Measurements from ENCODE around the gene SLC35A4. TPM values are rescaled to one million over a fixed set of nuclear protein-coding genes. Genes with fewer than 3 reads are reported as not detected.
"Not testable (repeated sequence)": the region's sequence is repeated elsewhere in the genome, so short reads cannot be mapped to it uniquely, and the experiment has no call there.

SLC35A4 gene
- total RNA-seq, 2 experiments from 2014 or later: 97.4 to 100 TPM

- Mint-ChIP-seq H3K27me3 (no peaks in the 10 kb centered on the region), H3K4me1 (peaks cover 43% of the 10 kb centered on the region), H3K27ac (peak overlapping the region; percentile 70), H3K4me3 (peak overlapping the region; percentile 32), H3K9me3 (no peaks in the 10 kb centered on the region), H3K36me3 (peaks cover 28% of the 10 kb centered on the region)
- DNase-seq: no peak
Observed at GRCh38 chr5:140567871-140568270, 3.2 kb downstream of the SLC35A4 start.

GRCh38 chr5:140568443-140569063 lies 3.9 kb downstream of the SLC35A4 start:
- peak overlapping the region; percentile 94 for H3K27ac Mint-ChIP-seq
- no peaks in the 10 kb centered on the region for H3K27me3 Mint-ChIP-seq
- peaks cover 38% of the 10 kb centered on the region for H3K4me1 Mint-ChIP-seq
- DNase-seq: no peak
- H3K9me3 Mint-ChIP-seq: no peaks in the 10 kb centered on the region
- H3K36me3 Mint-ChIP-seq: peaks cover 28% of the 10 kb centered on the region
- H3K4me3 Mint-ChIP-seq: peak overlapping the region; percentile 15

- Mint-ChIP-seq H3K4me1 (peaks cover 33% of the 10 kb centered on the region), H3K4me3 (peak overlapping the region; percentile 57), H3K36me3 (peaks cover 28% of the 10 kb centered on the region), H3K9me3 (no peaks in the 10 kb centered on the region), H3K27me3 (no peaks in the 10 kb centered on the region), H3K27ac (peak overlapping the region; percentile 94)
- DNase-seq: no peak
Observed at GRCh38 chr5:140569197-140569596, 4.6 kb downstream of the SLC35A4 start.

GRCh38 chr5:140570058-140570457 lies 5.4 kb downstream of the SLC35A4 start:
- no peaks in the 10 kb centered on the region for H3K27me3 Mint-ChIP-seq
- no peak for DNase-seq
- no peaks in the 10 kb centered on the region for H3K9me3 Mint-ChIP-seq
- H3K27ac Mint-ChIP-seq: peak overlapping the region; percentile 94
- peaks cover 33% of the 10 kb centered on the region for H3K4me1 Mint-ChIP-seq
- H3K36me3 Mint-ChIP-seq: peaks cover 24% of the 10 kb centered on the region
- H3K4me3 Mint-ChIP-seq: no peak overlapping the region

- Mint-ChIP-seq H3K36me3 (peaks cover 23% of the 10 kb centered on the region), H3K27ac (peak overlapping the region; percentile 94), H3K4me1 (peaks cover 32% of the 10 kb centered on the region), H3K27me3 (no peaks in the 10 kb centered on the region), H3K9me3 (no peaks in the 10 kb centered on the region), H3K4me3 (no peak overlapping the region)
- no peak for DNase-seq
Observed at GRCh38 chr5:140570488-140570887, 5.9 kb downstream of the SLC35A4 start.

GRCh38 chr5:140571105-140571504 lies 6.5 kb downstream of the SLC35A4 start:
- H3K4me1 Mint-ChIP-seq: peaks cover 28% of the 10 kb centered on the region

GRCh38 chr5:140573683-140574082 lies 9.1 kb downstream of the SLC35A4 start:
- DNase-seq: no peak
- peaks cover 1% of the 10 kb centered on the region for H3K36me3 Mint-ChIP-seq
- no peak overlapping the region for H3K4me3 Mint-ChIP-seq
- no peak overlapping the region for H3K27ac Mint-ChIP-seq
- H3K27me3 Mint-ChIP-seq: no peaks in the 10 kb centered on the region
- H3K9me3 Mint-ChIP-seq: no peaks in the 10 kb centered on the region
- H3K4me1 Mint-ChIP-seq: peaks cover 11% of the 10 kb centered on the region

More at GRCh38 chr5:140571105-140571504, 6.5 kb downstream of the SLC35A4 start:
- Mint-ChIP-seq H3K4me3 (no peak overlapping the region), H3K27ac (peak overlapping the region; percentile 61), H3K36me3 (peaks cover 19% of the 10 kb centered on the region), H3K9me3 (no peaks in the 10 kb centered on the region), H3K27me3 (no peaks in the 10 kb centered on the region)
- DNase-seq: no peak

GRCh38 chr5:140574165-140574564 lies 9.5 kb downstream of the SLC35A4 start:
- no peak overlapping the region for H3K27ac Mint-ChIP-seq
- no peaks in the 10 kb centered on the region for H3K27me3 Mint-ChIP-seq
- H3K36me3 Mint-ChIP-seq: no peaks in the 10 kb centered on the region
- DNase-seq: no peak
- H3K9me3 Mint-ChIP-seq: no peaks in the 10 kb centered on the region
- H3K4me1 Mint-ChIP-seq: peaks cover 6% of the 10 kb centered on the region
- H3K4me3 Mint-ChIP-seq: no peak overlapping the region

- no peaks in the 10 kb centered on the region for H3K36me3 Mint-ChIP-seq
- H3K27me3 Mint-ChIP-seq: no peaks in the 10 kb centered on the region
- no peaks in the 10 kb centered on the region for H3K9me3 Mint-ChIP-seq
- DNase-seq: no peak
- no peak overlapping the region for H3K27ac Mint-ChIP-seq
- H3K4me1 Mint-ChIP-seq: peaks cover under 1% of the 10 kb centered on the region
- no peak overlapping the region for H3K4me3 Mint-ChIP-seq
Observed at GRCh38 chr5:140575309-140575708, 10.7 kb downstream of the SLC35A4 start.

- H3K36me3 Mint-ChIP-seq: no peaks in the 10 kb centered on the region
- H3K9me3 Mint-ChIP-seq: no peaks in the 10 kb centered on the region
- H3K4me1 Mint-ChIP-seq: no peaks in the 10 kb centered on the region
- no peak overlapping the region for H3K4me3 Mint-ChIP-seq
- no peak overlapping the region for H3K27ac Mint-ChIP-seq
- H3K27me3 Mint-ChIP-seq: no peaks in the 10 kb centered on the region
- DNase-seq: no peak
Observed at GRCh38 chr5:140576776-140577201, 12.2 kb downstream of the SLC35A4 start.

- H3K27me3 Mint-ChIP-seq, H3K9me3 Mint-ChIP-seq, H3K4me1 Mint-ChIP-seq, H3K36me3 Mint-ChIP-seq, H3K27ac Mint-ChIP-seq, DNase-seq, H3K4me3 Mint-ChIP-seq: not testable (repeated sequence)
Observed at GRCh38 chr5:140579188-140579747, 14.6 kb downstream of the SLC35A4 start.

GRCh38 chr5:140587495-140587894 lies 22.9 kb downstream of the SLC35A4 start:
- peaks cover 9% of the 10 kb centered on the region for H3K27me3 Mint-ChIP-seq
- H3K27ac Mint-ChIP-seq: no peak overlapping the region
- peaks cover 2% of the 10 kb centered on the region for H3K36me3 Mint-ChIP-seq
- H3K4me1 Mint-ChIP-seq: no peaks in the 10 kb centered on the region
- DNase-seq: no peak
- H3K4me3 Mint-ChIP-seq: no peak overlapping the region
- peaks cover 2% of the 10 kb centered on the region for H3K9me3 Mint-ChIP-seq

GRCh38 chr5:140588311-140589070 lies 23.9 kb downstream of the SLC35A4 start:
- no peak overlapping the region for H3K27ac Mint-ChIP-seq
- no peaks in the 10 kb centered on the region for H3K9me3 Mint-ChIP-seq
- H3K4me1 Mint-ChIP-seq: no peaks in the 10 kb centered on the region
- no peaks in the 10 kb centered on the region for H3K36me3 Mint-ChIP-seq
- H3K27me3 Mint-ChIP-seq: peaks cover 4% of the 10 kb centered on the region
- DNase-seq: no peak
- no peak overlapping the region for H3K4me3 Mint-ChIP-seq

GRCh38 chr5:140590861-140591260 lies 26.2 kb downstream of the SLC35A4 start:
- no peak for DNase-seq
- Mint-ChIP-seq H3K27me3 (peaks cover 13% of the 10 kb centered on the region), H3K4me1 (peaks cover 4% of the 10 kb centered on the region), H3K27ac (no peak overlapping the region), H3K9me3 (no peaks in the 10 kb centered on the region), H3K4me3 (no peak overlapping the region), H3K36me3 (no peaks in the 10 kb centered on the region)

GRCh38 chr5:140591747-140592372 lies 27.2 kb downstream of the SLC35A4 start:
- Mint-ChIP-seq H3K27ac (no peak overlapping the region), H3K4me1 (peaks cover 4% of the 10 kb centered on the region), H3K9me3 (no peaks in the 10 kb centered on the region), H3K4me3 (no peak overlapping the region), H3K36me3 (no peaks in the 10 kb centered on the region), H3K27me3 (peaks cover 13% of the 10 kb centered on the region)
- no peak for DNase-seq

Data from activated naive CD8-positive, alpha-beta T cell treated with anti-CD3 and anti-CD28 coated beads for 36 hours (primary cell).